GM12878 (cell line): ENCODE data around the gene HEATR3. TPM values are rescaled to one million over a fixed set of nuclear protein-coding genes. Genes with fewer than 3 reads are reported as not detected.
A peak's percentile ranks its signal among the peaks of the same experiment; 100 is the strongest.

ENCODE experiments used
- ATF7 ChIP-seq: fragments of 450-650 bp; IDR thresholded peaks from 2 replicates; pipeline ENCODE4 v1.6.1; 2016; ENCODE audit warnings: low read depth, mild to moderate bottlenecking
- BRCA1 ChIP-seq: IDR thresholded peaks from 2 replicates; pipeline ENCODE4 v1.6.1; 2011; ENCODE audit warnings: low read depth, low read length, improper control_type of control experiment
- CEBPB ChIP-seq, 2 experiments: fragments of 150-350 bp in 1 of 2; IDR thresholded peaks; 2 replicates each; pipeline ENCODE4 v1.6.1; 2012 to 2014; ENCODE audit warnings: low read depth in 2 of 2, low read length in 2 of 2, borderline replicate concordance in 1 of 2, inconsistent platforms in 1 of 2
- CHD1 ChIP-seq: IDR thresholded peaks from 2 replicates; pipeline ENCODE4 v1.6.1; 2012; ENCODE audit warnings: low read depth, low read length, improper control_type of control experiment
- EED ChIP-seq: sonication (generic); IDR thresholded peaks from 2 replicates; pipeline ENCODE4 v1.6.1; 2016; ENCODE audit warnings: antibody characterized with exemption, low read depth
- EP300 ChIP-seq, 2 experiments: fragments of 150-350 bp in 1 of 2; IDR thresholded peaks; 2 replicates each; pipeline ENCODE4 v1.6.1; 2011 to 2012; ENCODE audit warnings: low read depth in 2 of 2, low read length in 2 of 2, borderline replicate concordance in 1 of 2, improper control_type of control experiment in 1 of 2, inconsistent platforms in 1 of 2; ENCODE audit not compliant: control insufficient read depth in 1 of 2
- GATAD2B ChIP-seq: fragments of 450-650 bp; conservative IDR thresholded peaks from 2 replicates; pipeline ENCODE4 v1.6.1; 2017; ENCODE audit warnings: low read depth, mild to moderate bottlenecking, moderate library complexity
- KDM1A ChIP-seq: fragments of 200-600 bp; sonication (generic); IDR thresholded peaks from 2 replicates; pipeline ENCODE4 v1.6.1; 2016; ENCODE audit warnings: borderline replicate concordance
- MEF2B ChIP-seq: fragments of 450-650 bp; IDR thresholded peaks from 2 replicates; pipeline ENCODE4 v1.6.1; 2018; ENCODE audit warnings: mild to moderate bottlenecking, moderate library complexity; ENCODE audit not compliant: partially characterized antibody, poor library complexity, severe bottlenecking
- NBN ChIP-seq: fragments of 450-650 bp; IDR thresholded peaks from 2 replicates; pipeline ENCODE4 v1.6.1; 2016
- NFXL1 ChIP-seq: fragments of 450-650 bp; IDR thresholded peaks from 2 replicates; pipeline ENCODE4 v1.6.1; 2017; ENCODE audit warnings: antibody characterized with exemption, mild to moderate bottlenecking, borderline replicate concordance
- PAX5 ChIP-seq: IDR thresholded peaks from 2 replicates; pipeline ENCODE4 v1.6.1; 2011; ENCODE audit warnings: low read depth, low read length, borderline replicate concordance
- PBX3 ChIP-seq: IDR thresholded peaks from 2 replicates; pipeline ENCODE4 v1.6.1; 2011; ENCODE audit warnings: mild to moderate bottlenecking, low read depth, low read length, moderate library complexity; ENCODE audit not compliant: insufficient replicate concordance
- PKNOX1 ChIP-seq: fragments of 450-650 bp; IDR thresholded peaks from 2 replicates; pipeline ENCODE4 v1.6.1; 2016; ENCODE audit warnings: mild to moderate bottlenecking
- RCOR1 ChIP-seq: conservative IDR thresholded peaks from 2 replicates; pipeline ENCODE4 v1.6.1; 2012; ENCODE audit warnings: low read depth, low read length, improper control_type of control experiment
- SUZ12 ChIP-seq: fragments of 200-600 bp; sonication (generic); IDR thresholded peaks from one replicate; pipeline ENCODE4 v1.6.1; 2018; ENCODE audit warnings: antibody characterized with exemption, mild to moderate bottlenecking; ENCODE audit not compliant: unreplicated experiment
- TCF12 ChIP-seq: IDR thresholded peaks from 2 replicates; pipeline ENCODE4 v1.6.1; 2011; ENCODE audit warnings: low read depth, mild to moderate bottlenecking, low read length
- TCF3 ChIP-seq: IDR thresholded peaks from 2 replicates; pipeline ENCODE4 v1.6.1; 2012; ENCODE audit warnings: low read depth, mild to moderate bottlenecking, low read length, borderline replicate concordance; ENCODE audit not compliant: insufficient read depth
- YY1 ChIP-seq: IDR thresholded peaks from 2 replicates; pipeline ENCODE4 v1.6.1; 2011; ENCODE audit warnings: low read depth, mild to moderate bottlenecking, low read length
- ZBED1 ChIP-seq: IDR thresholded peaks from 2 replicates; pipeline ENCODE4 v1.6.1; 2016; ENCODE audit warnings: borderline replicate concordance
- polyA plus RNA-seq, 11 experiments: library from polyadenylated mRNA; depleted of rRNA in 4 of 11; unstranded in 6 of 11; stranded (reverse) in 5 of 11; fragments of >200 nt; fragmentation: Nextera tagmentation in 4 of 11; fragmentation: Illumina TruSeq in 1 of 11; extraction: Ambion mirVana in 4 of 11; extraction: Trizol in 1 of 11; gene quantifications; 1 replicate in 1 of 11; 2 replicates in 10 of 11; pipeline versions ENCODE4 v1.2.1 to v1.2.3, GENCODE V29; 2011 to 2016; ENCODE audit warnings: inconsistent platforms in 2 of 11, missing spikeins in 2 of 11, low read depth in 1 of 11
- total RNA-seq, 4 experiments: library from RNA; depleted of rRNA in 3 of 4; stranded (reverse); fragments of >200 nt in 3 of 4; fragmentation: Illumina TruSeq in 1 of 4; extraction: Trizol in 1 of 4; gene quantifications; 2 replicates each; pipeline versions ENCODE4 v1.2.1 to v1.2.3, GENCODE V29; 2013 to 2021
- TF ChIP-seq, protein P1 (sequence below): fragments of 450-650 bp; IDR thresholded peaks from 2 replicates; pipeline ENCODE4 v1.6.1; 2016; ENCODE audit warnings: mild to moderate bottlenecking, moderate library complexity, borderline replicate concordance
- TF ChIP-seq, protein P2 (sequence below): fragments of 450-650 bp; IDR thresholded peaks from 2 replicates; pipeline ENCODE4 v1.6.1; 2016; ENCODE audit warnings: mild to moderate bottlenecking

The HEATR3 gene
- total and polyA plus RNA-seq, 10 of the 15 experiments (the other 5 are each of a cell fraction or from before 2014, with no cell fraction given) = 1.5 to 30.0 (median 17.7) TPM

GRCh38 chr16:50065624-50066481, at the start of gene HEATR3 (continued):
- TF ChIP-seq, protein P1, sequence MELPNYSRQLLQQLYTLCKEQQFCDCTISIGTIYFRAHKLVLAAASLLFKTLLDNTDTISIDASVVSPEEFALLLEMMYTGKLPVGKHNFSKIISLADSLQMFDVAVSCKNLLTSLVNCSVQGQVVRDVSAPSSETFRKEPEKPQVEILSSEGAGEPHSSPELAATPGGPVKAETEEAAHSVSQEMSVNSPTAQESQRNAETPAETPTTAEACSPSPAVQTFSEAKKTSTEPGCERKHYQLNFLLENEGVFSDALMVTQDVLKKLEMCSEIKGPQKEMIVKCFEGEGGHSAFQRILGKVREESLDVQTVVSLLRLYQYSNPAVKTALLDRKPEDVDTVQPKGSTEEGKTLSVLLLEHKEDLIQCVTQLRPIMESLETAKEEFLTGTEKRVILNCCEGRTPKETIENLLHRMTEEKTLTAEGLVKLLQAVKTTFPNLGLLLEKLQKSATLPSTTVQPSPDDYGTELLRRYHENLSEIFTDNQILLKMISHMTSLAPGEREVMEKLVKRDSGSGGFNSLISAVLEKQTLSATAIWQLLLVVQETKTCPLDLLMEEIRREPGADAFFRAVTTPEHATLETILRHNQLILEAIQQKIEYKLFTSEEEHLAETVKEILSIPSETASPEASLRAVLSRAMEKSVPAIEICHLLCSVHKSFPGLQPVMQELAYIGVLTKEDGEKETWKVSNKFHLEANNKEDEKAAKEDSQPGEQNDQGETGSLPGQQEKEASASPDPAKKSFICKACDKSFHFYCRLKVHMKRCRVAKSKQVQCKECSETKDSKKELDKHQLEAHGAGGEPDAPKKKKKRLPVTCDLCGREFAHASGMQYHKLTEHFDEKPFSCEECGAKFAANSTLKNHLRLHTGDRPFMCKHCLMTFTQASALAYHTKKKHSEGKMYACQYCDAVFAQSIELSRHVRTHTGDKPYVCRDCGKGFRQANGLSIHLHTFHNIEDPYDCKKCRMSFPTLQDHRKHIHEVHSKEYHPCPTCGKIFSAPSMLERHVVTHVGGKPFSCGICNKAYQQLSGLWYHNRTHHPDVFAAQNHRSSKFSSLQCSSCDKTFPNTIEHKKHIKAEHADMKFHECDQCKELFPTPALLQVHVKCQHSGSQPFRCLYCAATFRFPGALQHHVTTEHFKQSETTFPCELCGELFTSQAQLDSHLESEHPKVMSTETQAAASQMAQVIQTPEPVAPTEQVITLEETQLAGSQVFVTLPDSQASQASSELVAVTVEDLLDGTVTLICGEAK = no peak
- no peak for TF ChIP-seq YY1
- no peak for TF ChIP-seq KDM1A
- no peak for TF ChIP-seq NFXL1
- TF ChIP-seq BRCA1 = no peak
- no peak for TF ChIP-seq CEBPB (IDR thresholded peaks at IDR 0.05; ENCODE audit: borderline replicate concordance in 1 of 2, low read depth in 2 of 2, low read length in 2 of 2)
- TF ChIP-seq ZBED1 = no peak
- no peak for TF ChIP-seq ATF7
- TF ChIP-seq EED = no peak
- TF ChIP-seq PAX5 = no peak
- TF ChIP-seq NBN = no peak
- TF ChIP-seq, protein P2, sequence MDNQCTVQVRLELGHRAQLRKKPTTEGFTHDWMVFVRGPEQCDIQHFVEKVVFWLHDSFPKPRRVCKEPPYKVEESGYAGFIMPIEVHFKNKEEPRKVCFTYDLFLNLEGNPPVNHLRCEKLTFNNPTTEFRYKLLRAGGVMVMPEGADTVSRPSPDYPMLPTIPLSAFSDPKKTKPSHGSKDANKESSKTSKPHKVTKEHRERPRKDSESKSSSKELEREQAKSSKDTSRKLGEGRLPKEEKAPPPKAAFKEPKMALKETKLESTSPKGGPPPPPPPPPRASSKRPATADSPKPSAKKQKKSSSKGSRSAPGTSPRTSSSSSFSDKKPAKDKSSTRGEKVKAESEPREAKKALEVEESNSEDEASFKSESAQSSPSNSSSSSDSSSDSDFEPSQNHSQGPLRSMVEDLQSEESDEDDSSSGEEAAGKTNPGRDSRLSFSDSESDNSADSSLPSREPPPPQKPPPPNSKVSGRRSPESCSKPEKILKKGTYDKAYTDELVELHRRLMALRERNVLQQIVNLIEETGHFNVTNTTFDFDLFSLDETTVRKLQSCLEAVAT = no peak
- TF ChIP-seq TCF3 = 0 out of 2 replicates have a peak, but pooled peaks have one; percentile 27
- peak; percentile 60 for TF ChIP-seq MEF2B
- TF ChIP-seq RCOR1 = no peak
- TF ChIP-seq SUZ12 = no peak
- no peak for TF ChIP-seq EP300 (IDR thresholded peaks at IDR 0.05; ENCODE audit: borderline replicate concordance in 1 of 2, control insufficient read depth in 1 of 2, low read depth in 2 of 2, low read length in 2 of 2)
- no peak for TF ChIP-seq PBX3
- 0 out of 2 replicates have a peak, but pooled peaks have one; percentile 4 for TF ChIP-seq TCF12
- no peak for TF ChIP-seq PKNOX1
- TF ChIP-seq GATAD2B = peak; percentile 85; the same call in 1 of the 2 replicates
- TF ChIP-seq CHD1 = no peak
